ENCODE results near the gene SPTLC3. TPM values are rescaled to one million over a fixed set of nuclear protein-coding genes. Genes with fewer than 3 reads are reported as not detected.
A peak's percentile ranks its signal among the peaks of the same experiment; 100 is the strongest.

Gene SPTLC3
- total and polyA plus RNA-seq, 2 of the 13 experiments (the other 11 are each of a cell fraction or from before 2014, with no cell fraction given), result 20.5 to 95.6 TPM

GRCh38 chr20:13021205-13021970, 12.6 kb downstream of the SPTLC3 start (continued):
- no peak for TF ChIP-seq PCBP1 (IDR thresholded peaks at IDR 0.05; ENCODE audit: borderline replicate concordance, low read depth, low read length)
- no peak for TF ChIP-seq ZNF18 (CRISPR knock-in tag; IDR thresholded peaks at IDR 0.05; ENCODE audit: insufficient replicate concordance)
- TF ChIP-seq MTA3 (CRISPR knock-in tag; IDR thresholded peaks at IDR 0.05), result no peak
- TF ChIP-seq SAFB2 (CRISPR knock-in tag; IDR thresholded peaks at IDR 0.05; ENCODE audit: borderline replicate concordance, low read depth), result no peak
- peak; percentile 67 for TF ChIP-seq FOSL2 (CRISPR knock-in tag; IDR thresholded peaks at IDR 0.05)
- no peak for TF ChIP-seq TRAFD1 (CRISPR knock-in tag; IDR thresholded peaks at IDR 0.05; ENCODE audit: borderline replicate concordance)
- TF ChIP-seq NR3C1 (CRISPR knock-in tag; IDR thresholded peaks at IDR 0.05), result no peak
- no peak for TF ChIP-seq TBL1XR1 (IDR thresholded peaks at IDR 0.05; ENCODE audit: borderline replicate concordance, low read length, partially characterized antibody)
- TF ChIP-seq HOXA3 (CRISPR knock-in tag; IDR thresholded peaks at IDR 0.05), result no peak
- TF ChIP-seq ZNF607 (CRISPR knock-in tag; IDR thresholded peaks at IDR 0.05; ENCODE audit: borderline replicate concordance), result no peak
- TF ChIP-seq LRRFIP1 (CRISPR knock-in tag; conservative IDR thresholded peaks at IDR 0.05), result no peak
- no peak for TF ChIP-seq ZNF276 (CRISPR knock-in tag; IDR thresholded peaks at IDR 0.05; ENCODE audit: low read depth)
- no peak for TF ChIP-seq KDM2A (CRISPR knock-in tag; IDR thresholded peaks at IDR 0.05; ENCODE audit: borderline replicate concordance, low read depth)
- TF ChIP-seq ELF4 (CRISPR knock-in tag; IDR thresholded peaks at IDR 0.05; ENCODE audit: borderline replicate concordance), result no peak
- TF ChIP-seq RBAK (CRISPR knock-in tag; IDR thresholded peaks at IDR 0.05), result no peak
- TF ChIP-seq POGK (CRISPR knock-in tag; conservative IDR thresholded peaks at IDR 0.05), result no peak
- no peak for TF ChIP-seq KLF15 (CRISPR knock-in tag; IDR thresholded peaks at IDR 0.05; ENCODE audit: borderline replicate concordance)
- no peak for TF ChIP-seq XBP1 (CRISPR knock-in tag; IDR thresholded peaks at IDR 0.05)
